Effector memory CD8-positive, alpha-beta T cell (primary cell): ENCODE measurements around the gene BOLA2B.
"Not testable (repeated sequence)": the region's sequence is repeated elsewhere in the genome, so short reads cannot be mapped to it uniquely, and the experiment has no call there.

Experiments
- ATAC-seq: fragments of 150-1000 bp; cut with Tn5 transposase; replicated peaks from 2 replicates; pipeline ENCODE4 v1.10.0; 2021; ENCODE audit warnings: mild to moderate bottlenecking, moderate library complexity
- DNase-seq, 3 experiments: peaks; one replicate each; pipeline ENCODE4 v3.0.0; 2021
- H3K27ac Mint-ChIP-seq, 2 donors: one replicate each; pipeline ENCODE4 v1.8.0; 2022; ENCODE audit warnings: mild to moderate bottlenecking in 2 of 2, mixed read lengths in 2 of 2, moderate library complexity in 2 of 2
- H3K27me3 Mint-ChIP-seq, 2 donors: one replicate each; pipeline ENCODE4 v1.8.0; 2022; ENCODE audit warnings: mixed read lengths in 2 of 2
- H3K36me3 Mint-ChIP-seq: one replicate; pipeline ENCODE4 v1.8.0; 2022; ENCODE audit warnings: mild to moderate bottlenecking, moderate library complexity, mixed read lengths; ENCODE audit not compliant: insufficient read depth
- H3K4me1 Mint-ChIP-seq, 2 donors: one replicate each; pipeline ENCODE4 v1.8.0; 2022; ENCODE audit warnings: low read depth in 2 of 2, mixed read lengths in 2 of 2
- H3K4me3 Mint-ChIP-seq, 2 donors: one replicate each; pipeline ENCODE4 v1.8.0; 2022; ENCODE audit warnings: mild to moderate bottlenecking in 2 of 2, mixed read lengths in 2 of 2, moderate library complexity in 2 of 2
- H3K9me3 Mint-ChIP-seq, 2 donors: one replicate each; pipeline ENCODE4 v1.8.0; 2022; ENCODE audit warnings: mixed read lengths in 2 of 2

The BOLA2B gene

DNA sequence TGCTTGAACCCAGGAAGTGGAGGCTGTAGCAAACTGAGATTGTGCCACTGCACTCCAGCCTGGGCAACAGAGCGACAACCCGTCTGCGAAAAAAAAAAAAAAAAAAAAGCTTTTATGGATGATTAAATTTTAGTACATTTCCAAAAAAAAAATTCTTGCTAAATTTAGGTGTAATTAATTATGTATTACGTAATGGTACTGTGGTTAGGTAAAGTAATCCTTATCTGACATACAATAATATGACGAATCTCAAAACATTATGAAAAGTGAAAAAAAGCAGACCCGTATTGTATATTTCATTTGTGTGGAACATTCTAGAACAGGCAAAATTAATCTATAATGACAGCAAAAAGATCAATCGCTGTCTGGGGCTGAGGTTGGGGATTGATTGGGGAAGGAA, 20.4 kb downstream of the BOLA2B start:
- no peaks in the 10 kb centered on the region for H3K9me3 Mint-ChIP-seq
- H3K27ac Mint-ChIP-seq = no peak overlapping the region
- H3K36me3 Mint-ChIP-seq = peaks cover 4% of the 10 kb centered on the region
- no peaks in the 10 kb centered on the region for H3K27me3 Mint-ChIP-seq
- ATAC-seq (no peak), DNase-seq (no peak)
- no peak overlapping the region for H3K4me3 Mint-ChIP-seq
- no peaks in the 10 kb centered on the region for H3K4me1 Mint-ChIP-seq

DNA sequence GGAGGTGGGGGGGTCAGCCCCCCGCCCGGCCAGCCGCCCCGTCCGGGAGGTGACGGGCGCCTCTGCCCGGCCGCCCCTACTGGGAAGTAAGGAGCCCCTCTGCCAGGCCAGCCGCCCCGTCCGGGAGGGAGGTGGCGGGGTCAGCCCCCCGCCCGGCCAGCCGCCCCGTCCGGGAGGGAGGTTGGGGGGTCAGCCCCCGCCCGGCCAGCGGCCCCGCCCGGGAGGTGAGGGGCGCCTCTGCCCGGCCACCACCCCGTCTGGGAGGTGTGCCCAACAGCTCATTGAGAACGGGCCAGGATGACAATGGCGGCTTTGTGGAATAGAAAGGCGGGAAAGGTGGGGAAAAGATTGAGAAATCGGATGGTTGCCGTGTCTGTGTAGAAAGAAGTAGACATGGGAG, 23.3 kb downstream of the BOLA2B start:
- not testable (repeated sequence) for H3K27ac Mint-ChIP-seq, ATAC-seq, H3K4me3 Mint-ChIP-seq, H3K27me3 Mint-ChIP-seq, DNase-seq, H3K36me3 Mint-ChIP-seq, H3K9me3 Mint-ChIP-seq
- peaks cover 20% of the 10 kb centered on the region in 2 donors for H3K4me1 Mint-ChIP-seq

DNA sequence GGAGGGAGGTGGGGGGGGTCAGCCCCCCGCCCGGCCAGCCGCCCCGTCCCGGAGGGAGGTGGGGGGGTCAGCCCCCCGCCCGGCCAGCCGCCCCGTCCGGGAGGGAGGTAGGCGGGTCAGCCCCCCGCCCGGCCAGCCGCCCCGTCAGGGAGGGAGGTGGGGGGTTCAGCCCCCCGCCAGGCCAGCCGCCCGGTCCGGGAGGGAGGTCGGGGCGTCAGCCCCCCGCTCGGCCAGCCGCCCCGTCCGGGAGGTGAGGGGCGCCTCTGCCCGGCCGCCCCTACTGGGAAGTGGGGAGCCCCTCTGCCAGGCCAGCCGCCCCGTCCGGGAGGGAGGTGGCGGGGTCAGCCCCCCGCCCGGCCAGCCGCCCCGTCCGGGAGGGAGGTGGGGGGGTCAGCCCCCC, 24.1 kb downstream of the BOLA2B start:
- not testable (repeated sequence) for H3K9me3 Mint-ChIP-seq, H3K27me3 Mint-ChIP-seq, ATAC-seq, H3K27ac Mint-ChIP-seq, DNase-seq, H3K36me3 Mint-ChIP-seq, H3K4me3 Mint-ChIP-seq
- H3K4me1 Mint-ChIP-seq = peaks cover 22 to 25% of the 10 kb centered on the region in 2 donors

GRCh38 chr16:30168746-30169145, 24.7 kb downstream of the BOLA2B start:
- not testable (repeated sequence) for H3K4me3 Mint-ChIP-seq, H3K27ac Mint-ChIP-seq, H3K27me3 Mint-ChIP-seq, DNase-seq, H3K9me3 Mint-ChIP-seq, H3K36me3 Mint-ChIP-seq, ATAC-seq
- H3K4me1 Mint-ChIP-seq = peaks cover 22 to 25% of the 10 kb centered on the region in 2 donors

DNA sequence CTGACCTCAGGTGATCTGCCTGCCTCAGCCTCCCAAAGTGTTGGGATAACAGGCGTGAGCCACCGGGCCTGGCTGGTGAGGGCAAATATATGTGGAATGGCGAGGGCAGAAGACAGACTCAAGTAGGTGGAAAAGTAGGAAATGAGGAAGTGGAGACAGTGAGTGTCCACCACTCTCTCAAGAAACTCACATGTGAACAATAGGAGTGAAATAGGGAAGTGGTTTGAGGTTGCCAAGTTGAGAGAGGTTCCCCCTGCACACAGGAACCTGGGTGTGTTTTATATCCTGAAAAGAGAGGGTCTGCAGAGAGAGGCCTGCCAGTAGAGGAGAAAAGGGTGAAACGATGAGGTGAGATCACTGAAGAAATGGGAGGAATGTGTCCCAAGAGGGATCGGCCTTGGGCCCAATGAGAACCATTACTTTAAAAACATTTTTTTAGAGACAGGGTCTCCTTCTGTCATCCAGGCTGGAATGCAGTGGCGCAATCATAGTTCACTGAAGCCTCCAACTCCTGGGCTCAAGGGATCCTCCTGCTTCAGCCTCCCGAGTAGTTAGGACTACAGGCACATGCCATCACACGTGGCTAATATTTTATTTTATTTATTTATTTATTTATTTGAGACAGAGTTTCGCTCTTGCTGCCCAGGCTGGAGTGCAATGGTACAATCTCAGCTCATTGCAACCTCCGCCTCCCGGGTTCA, 27.1 kb downstream of the BOLA2B start:
- Mint-ChIP-seq H3K36me3 (peaks cover 4% of the 10 kb centered on the region), H3K4me1 (peaks cover 22 to 25% of the 10 kb centered on the region in 2 donors), H3K27ac (peak overlapping the region; percentile 23 to 82), H3K9me3 (no peaks in the 10 kb centered on the region), H3K4me3 (peak overlapping the region; percentile 54 to 64), H3K27me3 (no peaks in the 10 kb centered on the region)
- DNase-seq (no peak), ATAC-seq (peak; percentile 73)

GRCh38 chr16:30163538-30163937, 29.9 kb downstream of the BOLA2B start:
- ATAC-seq (no peak), DNase-seq (no peak)
- no peak overlapping the region for H3K27ac Mint-ChIP-seq
- no peak overlapping the region for H3K4me3 Mint-ChIP-seq
- H3K4me1 Mint-ChIP-seq = peaks cover 22 to 25% of the 10 kb centered on the region in 2 donors
- no peaks in the 10 kb centered on the region for H3K27me3 Mint-ChIP-seq
- H3K36me3 Mint-ChIP-seq = no peaks in the 10 kb centered on the region
- no peaks in the 10 kb centered on the region for H3K9me3 Mint-ChIP-seq

DNA sequence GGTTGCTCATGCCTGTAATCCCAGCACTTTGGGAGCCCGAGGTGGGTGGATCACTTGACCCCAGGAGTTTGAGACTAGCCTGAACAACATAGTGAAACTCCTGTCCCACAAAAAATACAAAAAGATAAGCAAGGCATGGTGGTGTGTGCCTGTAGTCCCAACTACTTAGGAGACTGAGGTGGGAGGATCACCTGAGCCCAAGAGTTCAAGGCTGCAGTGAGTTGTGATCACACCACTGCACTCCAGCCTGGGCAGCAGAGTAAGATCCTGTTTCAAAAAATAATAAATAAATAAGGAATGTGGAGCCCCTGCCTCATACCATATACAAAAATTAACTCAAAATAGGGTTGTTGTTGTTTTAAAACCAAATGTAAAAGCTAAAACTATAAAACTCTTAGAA, 36.3 kb downstream of the BOLA2B start:
- Mint-ChIP-seq H3K36me3 (no peaks in the 10 kb centered on the region), H3K4me1 (no peaks in the 10 kb centered on the region), H3K9me3 (no peaks in the 10 kb centered on the region), H3K4me3 (no peak overlapping the region), H3K27ac (no peak overlapping the region), H3K27me3 (no peaks in the 10 kb centered on the region)
- ATAC-seq (no peak), DNase-seq (no peak)

DNA sequence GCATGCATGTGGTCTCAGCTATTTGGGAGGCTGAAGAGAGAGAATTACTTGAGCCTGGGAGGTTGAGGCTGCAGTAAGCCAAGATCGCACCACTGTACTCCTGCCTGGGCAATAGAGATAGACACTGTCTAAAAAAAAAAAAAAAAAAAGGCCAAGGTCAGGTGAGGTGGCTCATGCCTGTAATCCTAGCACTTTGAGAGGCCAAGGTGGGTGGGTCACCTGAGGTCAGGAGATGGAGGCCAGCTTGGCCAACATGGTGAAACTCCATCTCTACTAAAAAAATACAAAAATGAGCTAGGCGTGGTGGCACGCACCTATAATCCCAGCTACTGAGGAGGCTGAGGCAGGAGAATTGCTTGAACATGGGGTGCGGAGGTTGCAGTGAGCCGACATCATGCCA, 38.3 kb downstream of the BOLA2B start:
- Mint-ChIP-seq H3K36me3 (peaks cover 3% of the 10 kb centered on the region), H3K27ac (no peak overlapping the region), H3K9me3 (no peaks in the 10 kb centered on the region), H3K4me1 (no peaks in the 10 kb centered on the region), H3K4me3 (no peak overlapping the region), H3K27me3 (no peaks in the 10 kb centered on the region)
- DNase-seq (no peak), ATAC-seq (no peak)

GRCh38 chr16:30152517-30152916, 40.9 kb downstream of the BOLA2B start:
- Mint-ChIP-seq H3K27ac (no peak overlapping the region), H3K27me3 (no peaks in the 10 kb centered on the region), H3K36me3 (peaks cover 3% of the 10 kb centered on the region)

DNA sequence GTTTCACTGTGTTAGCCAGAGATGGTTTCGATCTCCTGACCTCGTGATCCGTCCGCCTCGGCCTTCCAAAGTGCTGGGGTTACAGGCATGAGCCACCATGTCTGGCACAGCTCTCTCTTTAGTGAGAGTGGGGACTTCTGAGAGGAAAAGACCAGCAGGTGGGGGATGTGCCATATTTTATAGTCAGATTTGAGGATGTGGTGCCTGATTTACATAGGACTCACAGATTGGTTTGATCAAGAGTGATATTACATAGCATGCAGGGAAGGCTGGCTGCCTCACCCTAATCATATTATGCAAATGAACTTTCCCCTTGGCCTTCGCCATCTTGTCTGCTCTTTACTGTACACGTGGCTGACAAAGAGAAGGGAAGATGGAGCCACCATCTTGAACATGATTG, 42.4 kb downstream of the BOLA2B start:
- Mint-ChIP-seq H3K4me3 (no peak overlapping the region), H3K9me3 (peaks cover 0 to 3% of the 10 kb centered on the region in 2 donors), H3K27ac (no peak overlapping the region), H3K36me3 (peaks cover 3% of the 10 kb centered on the region), H3K27me3 (no peaks in the 10 kb centered on the region), H3K4me1 (no peaks in the 10 kb centered on the region)
- DNase-seq (no peak), ATAC-seq (no peak)

More at GRCh38 chr16:30152517-30152916, 40.9 kb downstream of the BOLA2B start:
- H3K9me3 Mint-ChIP-seq = peaks cover 0 to 3% of the 10 kb centered on the region in 2 donors
- no peak for DNase-seq
- no peaks in the 10 kb centered on the region for H3K4me1 Mint-ChIP-seq
- no peak overlapping the region for H3K4me3 Mint-ChIP-seq
- ATAC-seq = no peak

DNA sequence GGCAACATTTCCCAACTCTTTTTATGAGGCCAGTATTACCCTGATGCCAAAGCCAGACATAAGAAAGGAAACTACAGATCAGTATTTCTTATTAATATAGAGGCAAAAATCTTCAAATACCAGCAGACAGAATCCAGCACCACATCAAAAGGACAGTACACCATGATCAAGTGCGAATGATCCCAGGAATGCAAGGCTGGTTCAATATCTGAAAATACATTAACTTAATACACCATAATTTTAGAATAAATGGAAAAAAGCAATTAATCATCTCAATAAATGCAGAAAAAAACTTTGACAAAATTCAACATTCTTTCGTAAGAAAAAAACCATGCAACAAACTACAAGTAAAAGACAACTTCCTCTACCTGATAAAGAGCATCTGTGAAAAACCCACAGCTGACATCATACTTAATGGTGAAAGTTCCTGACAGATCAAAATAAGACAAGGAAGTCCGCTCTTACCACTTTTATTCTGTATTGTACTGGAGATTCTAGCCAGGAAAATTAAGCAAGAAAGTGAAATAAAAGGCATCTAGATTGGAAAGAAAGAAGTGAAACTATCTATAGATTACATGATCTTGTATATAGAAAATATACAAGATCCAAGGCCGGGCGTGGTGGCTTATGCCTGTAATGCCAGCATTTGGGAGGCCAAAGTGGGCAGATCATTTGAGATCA, 44.1 kb downstream of the BOLA2B start:
- no peak overlapping the region for H3K4me3 Mint-ChIP-seq
- no peak overlapping the region for H3K27ac Mint-ChIP-seq
- peaks cover 3% of the 10 kb centered on the region for H3K36me3 Mint-ChIP-seq
- no peaks in the 10 kb centered on the region for H3K27me3 Mint-ChIP-seq
- H3K9me3 Mint-ChIP-seq = peaks cover 0 to 3% of the 10 kb centered on the region in 2 donors
- ATAC-seq = no peak
- H3K4me1 Mint-ChIP-seq = peaks cover 0 to 4% of the 10 kb centered on the region in 2 donors
- DNase-seq = no peak

DNA sequence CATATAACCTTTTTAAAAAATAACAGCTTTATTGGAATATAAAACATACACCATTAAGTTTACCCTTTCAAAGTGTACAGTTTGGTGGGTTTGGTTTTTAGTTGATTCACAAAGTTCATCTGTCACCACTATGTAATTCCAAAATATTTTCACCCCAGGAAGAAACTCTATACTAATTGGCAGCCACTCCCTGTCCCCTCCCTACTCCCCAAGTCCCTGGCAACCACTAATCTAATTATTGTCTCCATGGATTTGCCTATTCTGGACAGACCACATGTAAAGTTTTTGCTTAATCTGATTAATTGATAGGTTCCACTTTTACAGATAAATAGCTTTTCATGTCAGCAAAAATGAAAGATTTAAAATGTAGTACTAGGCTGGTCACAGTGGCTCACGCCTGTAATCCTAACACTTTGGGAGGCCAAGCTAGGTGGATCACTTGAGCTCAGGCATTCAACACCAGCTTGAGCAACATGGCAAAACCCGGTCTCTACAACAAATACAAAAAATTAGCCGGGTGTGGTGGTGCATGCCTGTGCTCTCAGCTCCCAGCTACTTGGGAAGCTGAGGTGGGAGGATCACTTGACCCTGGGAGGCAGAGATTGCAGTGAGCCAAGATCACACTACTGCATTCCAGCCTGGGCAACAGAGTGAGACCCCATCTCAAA, 45.5 kb downstream of the BOLA2B start:
- Mint-ChIP-seq H3K36me3 (peaks cover 3% of the 10 kb centered on the region), H3K4me3 (no peak overlapping the region), H3K27ac (no peak overlapping the region), H3K4me1 (peaks cover 5 to 10% of the 10 kb centered on the region in 2 donors), H3K9me3 (peaks cover 0 to 3% of the 10 kb centered on the region in 2 donors), H3K27me3 (no peaks in the 10 kb centered on the region)
- DNase-seq (no peak), ATAC-seq (no peak)

DNA sequence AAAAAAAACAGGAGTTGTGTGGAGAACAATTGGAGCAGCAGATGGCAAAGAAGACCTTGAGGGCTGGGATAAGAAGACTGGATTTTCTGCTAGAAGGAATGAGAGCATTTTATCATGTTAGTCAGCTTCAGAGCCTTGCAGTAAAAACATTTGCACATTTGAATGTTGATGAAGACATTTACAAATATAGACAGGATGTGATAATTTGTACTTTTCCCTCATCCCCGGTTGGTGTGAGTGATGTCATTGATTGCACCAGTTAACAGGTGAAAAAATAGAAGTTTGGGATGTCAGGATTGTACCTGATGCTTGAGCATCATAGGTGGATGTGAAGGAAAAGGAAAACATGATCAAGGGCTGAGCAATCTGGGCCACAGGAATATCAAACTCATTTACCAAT, 47.8 kb downstream of the BOLA2B start:
- H3K36me3 Mint-ChIP-seq = peaks cover 3% of the 10 kb centered on the region
- peaks cover 5 to 13% of the 10 kb centered on the region in 2 donors for H3K4me1 Mint-ChIP-seq
- ATAC-seq (no peak), DNase-seq (no peak)
- H3K27me3 Mint-ChIP-seq = no peaks in the 10 kb centered on the region
- peaks cover 0 to 3% of the 10 kb centered on the region in 2 donors for H3K9me3 Mint-ChIP-seq
- H3K27ac Mint-ChIP-seq = no peak overlapping the region
- no peak overlapping the region for H3K4me3 Mint-ChIP-seq

GRCh38 chr16:30144917-30145316, 48.5 kb downstream of the BOLA2B start:
- no peaks in the 10 kb centered on the region for H3K27me3 Mint-ChIP-seq
- no peak overlapping the region for H3K27ac Mint-ChIP-seq
- no peaks in the 10 kb centered on the region for H3K36me3 Mint-ChIP-seq
- peaks cover 0 to 3% of the 10 kb centered on the region in 2 donors for H3K9me3 Mint-ChIP-seq
- H3K4me3 Mint-ChIP-seq = no peak overlapping the region
- DNase-seq = no peak
- ATAC-seq = no peak
- peaks cover 5 to 14% of the 10 kb centered on the region in 2 donors for H3K4me1 Mint-ChIP-seq
